Type B pancreatic cell (in vitro differentiated cells): ENCODE results near the gene FBH1. TPM values are rescaled to one million over a fixed set of nuclear protein-coding genes. Genes with fewer than 3 reads are reported as not detected.

ENCODE experiments used
- DNase-seq: peaks from one replicate; pipeline ENCODE4 v3.0.0; 2021; ENCODE audit warnings: mixed read lengths; ENCODE audit not compliant: unreplicated experiment; ENCODE audit errors: extremely low spot score
- H3K27ac Mint-ChIP-seq: 2 replicates; pipeline ENCODE4 v1.8.0; 2021; ENCODE audit warnings: mild to moderate bottlenecking, mixed read lengths
- H3K27me3 Mint-ChIP-seq: 2 replicates; pipeline ENCODE4 v1.8.0; 2021; ENCODE audit warnings: mixed read lengths
- H3K36me3 Mint-ChIP-seq: 2 replicates; pipeline ENCODE4 v1.8.0; 2021; ENCODE audit warnings: mixed read lengths
- H3K4me1 Mint-ChIP-seq: one replicate; pipeline ENCODE4 v1.8.0; 2021; ENCODE audit warnings: mixed read lengths; ENCODE audit not compliant: unreplicated experiment
- H3K4me3 Mint-ChIP-seq: 2 replicates; pipeline ENCODE4 v1.8.0; 2021; ENCODE audit warnings: mild to moderate bottlenecking, mixed read lengths
- H3K9me3 Mint-ChIP-seq: 2 replicates; pipeline ENCODE4 v1.8.0; 2021; ENCODE audit warnings: mixed read lengths
- total RNA-seq: library from RNA; stranded (reverse); gene quantifications from 2 replicates; pipeline ENCODE4 v1.2.1, GENCODE V29; 2021; ENCODE audit warnings: low replicate concordance
- TF ChIP-seq, protein P1 (sequence below): fragments of 200-600 bp; sonication (generic); conservative IDR thresholded peaks from 2 replicates; pipeline ENCODE4 v1.5.0; 2021; ENCODE audit warnings: antibody characterized with exemption, mild to moderate bottlenecking

The FBH1 gene
- total RNA-seq, 1 donor from 2014 or later, result 73.0 TPM

DNA sequence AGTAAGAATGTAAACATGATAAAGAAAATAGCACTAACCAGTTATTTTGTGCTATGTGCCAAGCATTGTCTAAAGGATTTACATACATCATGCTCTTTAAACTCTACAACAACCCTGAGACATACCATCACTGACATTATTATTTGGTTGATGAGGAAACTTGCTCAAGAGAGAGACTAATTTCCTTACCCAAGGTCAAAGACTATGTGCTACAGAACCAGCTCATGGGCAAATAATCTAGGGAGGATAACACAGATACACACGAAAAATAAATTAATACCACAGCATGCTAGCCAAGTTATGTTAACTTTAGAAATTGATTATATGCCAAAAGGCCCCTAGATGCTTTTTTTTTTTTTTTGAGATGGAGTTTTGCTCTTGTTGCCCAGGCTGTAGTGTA lies 3.0 kb upstream of the FBH1 start:
- TF ChIP-seq, protein P1, sequence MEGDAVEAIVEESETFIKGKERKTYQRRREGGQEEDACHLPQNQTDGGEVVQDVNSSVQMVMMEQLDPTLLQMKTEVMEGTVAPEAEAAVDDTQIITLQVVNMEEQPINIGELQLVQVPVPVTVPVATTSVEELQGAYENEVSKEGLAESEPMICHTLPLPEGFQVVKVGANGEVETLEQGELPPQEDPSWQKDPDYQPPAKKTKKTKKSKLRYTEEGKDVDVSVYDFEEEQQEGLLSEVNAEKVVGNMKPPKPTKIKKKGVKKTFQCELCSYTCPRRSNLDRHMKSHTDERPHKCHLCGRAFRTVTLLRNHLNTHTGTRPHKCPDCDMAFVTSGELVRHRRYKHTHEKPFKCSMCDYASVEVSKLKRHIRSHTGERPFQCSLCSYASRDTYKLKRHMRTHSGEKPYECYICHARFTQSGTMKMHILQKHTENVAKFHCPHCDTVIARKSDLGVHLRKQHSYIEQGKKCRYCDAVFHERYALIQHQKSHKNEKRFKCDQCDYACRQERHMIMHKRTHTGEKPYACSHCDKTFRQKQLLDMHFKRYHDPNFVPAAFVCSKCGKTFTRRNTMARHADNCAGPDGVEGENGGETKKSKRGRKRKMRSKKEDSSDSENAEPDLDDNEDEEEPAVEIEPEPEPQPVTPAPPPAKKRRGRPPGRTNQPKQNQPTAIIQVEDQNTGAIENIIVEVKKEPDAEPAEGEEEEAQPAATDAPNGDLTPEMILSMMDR, result no peak
- peak overlapping the region; percentile 72 for H3K4me3 Mint-ChIP-seq
- H3K36me3 Mint-ChIP-seq, result peaks cover 24% of the 10 kb centered on the region
- H3K27ac Mint-ChIP-seq, result no peak overlapping the region
- no peaks in the 10 kb centered on the region for H3K9me3 Mint-ChIP-seq
- H3K27me3 Mint-ChIP-seq, result no peaks in the 10 kb centered on the region
- no peak for DNase-seq
- H3K4me1 Mint-ChIP-seq, result peaks cover 39% of the 10 kb centered on the region

DNA sequence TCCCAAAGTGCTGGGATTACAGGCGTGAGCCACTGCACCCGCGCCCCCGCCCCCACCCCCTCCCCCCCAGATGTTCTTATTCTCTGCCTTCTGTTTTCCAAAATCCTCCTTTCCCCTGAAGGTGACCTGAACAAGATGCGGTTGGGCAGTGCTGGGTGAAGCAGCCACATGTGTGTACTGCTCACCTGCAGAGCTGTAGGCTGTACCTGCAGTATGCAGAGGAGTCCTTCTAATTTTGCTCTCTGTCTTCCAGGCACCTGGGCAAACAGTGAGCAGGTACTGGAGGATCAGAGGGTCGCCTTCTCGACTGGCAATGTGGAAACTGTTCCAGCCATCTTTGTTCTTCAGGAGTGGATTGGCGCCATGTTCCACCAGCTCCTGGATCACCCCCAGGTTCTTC lies 2.4 kb upstream of the FBH1 start:
- Mint-ChIP-seq H3K27ac (no peak overlapping the region), H3K9me3 (no peaks in the 10 kb centered on the region), H3K4me1 (peaks cover 45% of the 10 kb centered on the region), H3K4me3 (peak overlapping the region; percentile 93), H3K36me3 (peaks cover 20% of the 10 kb centered on the region), H3K27me3 (no peaks in the 10 kb centered on the region)
- no peak for DNase-seq
- TF ChIP-seq, protein P1, result no peak

DNA sequence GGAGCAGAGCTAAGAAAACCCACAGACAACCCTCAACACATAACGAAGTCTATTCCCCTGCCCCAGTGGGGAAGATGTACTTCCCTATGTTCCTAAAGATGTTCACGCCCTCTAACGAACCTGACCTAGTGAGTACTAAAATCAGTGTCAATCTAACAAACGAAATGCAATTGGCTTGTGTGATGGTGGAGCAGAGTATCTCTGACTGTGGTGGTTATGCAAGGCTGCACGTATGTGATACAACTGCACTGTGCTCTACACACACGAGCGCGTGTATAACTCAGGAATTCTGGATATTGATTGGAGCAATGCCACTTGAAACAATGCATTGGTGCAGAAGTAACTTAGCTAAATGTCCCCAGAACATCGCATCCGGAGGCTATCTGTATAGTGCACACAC lies 1.7 kb upstream of the FBH1 start:
- Mint-ChIP-seq H3K27me3 (no peaks in the 10 kb centered on the region), H3K27ac (peak overlapping the region; percentile 82), H3K9me3 (no peaks in the 10 kb centered on the region), H3K4me3 (peak overlapping the region; percentile 93), H3K4me1 (peaks cover 45% of the 10 kb centered on the region), H3K36me3 (peaks cover 17% of the 10 kb centered on the region)
- TF ChIP-seq, protein P1, result no peak
- DNase-seq, result no peak

DNA sequence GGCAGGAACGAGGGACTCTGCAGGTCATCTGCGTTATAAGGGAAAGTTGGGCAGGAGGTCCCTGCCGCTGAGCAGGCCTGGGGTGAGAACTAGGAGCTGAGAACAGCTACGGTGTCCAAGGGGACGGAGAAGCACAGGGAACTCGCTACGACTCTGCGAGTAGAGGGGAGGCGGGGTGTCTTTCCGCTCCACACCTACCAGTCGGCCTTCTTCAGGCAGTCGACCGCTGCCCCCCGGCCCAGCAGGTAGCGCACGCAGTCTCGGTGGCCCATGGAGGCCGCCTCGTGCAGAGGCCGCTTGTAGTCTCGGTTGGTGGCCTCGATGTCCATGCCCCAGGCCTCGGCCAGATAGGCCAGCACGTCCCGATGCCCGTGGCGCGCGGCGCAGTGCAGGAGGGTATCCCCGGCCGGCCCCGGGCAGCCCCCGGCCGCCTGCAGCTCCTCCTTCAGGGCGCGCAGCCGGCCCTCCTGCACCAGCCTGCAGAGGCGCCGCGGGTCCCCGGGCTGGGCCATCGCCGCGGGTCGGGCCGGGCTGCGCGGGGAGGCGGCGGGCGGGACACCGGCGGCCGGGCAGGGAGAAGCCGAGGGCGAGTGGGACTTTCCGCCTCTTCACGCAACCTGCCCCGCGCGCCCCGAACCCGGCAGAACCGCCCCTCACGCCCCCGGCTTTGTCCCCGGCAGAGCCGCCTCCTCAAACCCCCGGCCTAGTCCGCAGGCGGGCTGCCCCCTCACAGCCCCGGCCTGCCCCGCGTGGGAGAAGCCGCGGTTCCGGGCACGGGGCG lies 1.0 kb upstream of the FBH1 start:
- peaks cover 17% of the 10 kb centered on the region for H3K36me3 Mint-ChIP-seq
- peak overlapping the region; percentile 93 for H3K4me3 Mint-ChIP-seq
- H3K27ac Mint-ChIP-seq, result peak overlapping the region; percentile 82
- no peaks in the 10 kb centered on the region for H3K9me3 Mint-ChIP-seq
- TF ChIP-seq, protein P1, result no peak
- H3K27me3 Mint-ChIP-seq, result no peaks in the 10 kb centered on the region
- H3K4me1 Mint-ChIP-seq, result peaks cover 48% of the 10 kb centered on the region
- no peak for DNase-seq

DNA sequence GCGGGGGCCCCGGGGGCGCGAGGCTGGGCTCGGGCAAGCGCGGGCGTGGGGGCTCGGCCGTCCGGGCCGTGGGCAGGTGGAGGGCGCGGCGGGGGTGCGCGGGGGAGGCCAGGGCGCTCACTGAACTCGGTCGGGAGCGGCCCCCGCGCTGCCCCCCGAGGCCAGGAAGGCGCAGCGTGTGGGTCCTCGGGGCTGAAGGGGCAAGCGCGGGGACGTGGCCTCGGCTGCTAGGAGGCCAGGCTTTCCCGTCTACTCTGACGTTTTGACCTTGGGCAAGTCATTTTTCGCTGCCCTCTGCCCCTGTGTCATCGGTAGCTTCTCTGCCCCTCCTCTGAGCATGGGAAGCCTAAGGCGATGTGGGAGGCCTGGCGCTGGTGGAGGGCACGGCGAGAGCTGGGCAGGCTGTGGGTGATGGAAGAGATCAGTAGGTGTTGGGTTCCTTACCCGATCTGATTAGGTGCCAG lies 441 bp downstream of the FBH1 start:
- Mint-ChIP-seq H3K9me3 (no peaks in the 10 kb centered on the region), H3K4me3 (peak overlapping the region; percentile 98), H3K4me1 (peaks cover 47% of the 10 kb centered on the region), H3K27ac (peak overlapping the region; percentile 79), H3K36me3 (peaks cover 28% of the 10 kb centered on the region), H3K27me3 (no peaks in the 10 kb centered on the region)
- DNase-seq, result no peak
- TF ChIP-seq, protein P1, result no peak
